Activated CD8-positive, alpha-beta memory T cell treated with anti-CD3 and anti-CD28 coated beads, Interleukin-2, amount 50 U/mL, for 48 hours (primary cell): ENCODE results near the gene EXOC6.
"Not testable (repeated sequence)": the region's sequence is repeated elsewhere in the genome, so short reads cannot be mapped to it uniquely, and the experiment has no call there.

Experiments used
- DNase-seq: peaks from one replicate; pipeline ENCODE4 v3.0.0-alpha.2; 2020

EXOC6 gene

GRCh38 chr10:93085272-93085859 is 237.0 kb downstream of the EXOC6 start:
- DNase-seq, result no peak

GRCh38 chr10:93086289-93086688 is 238.0 kb downstream of the EXOC6 start:
- no peak for DNase-seq

GRCh38 chr10:93087846-93088245 is 239.5 kb downstream of the EXOC6 start:
- no peak for DNase-seq

- no peak for DNase-seq
Observed at GRCh38 chr10:93088466-93088865, 240.1 kb downstream of the EXOC6 start.

- no peak for DNase-seq
Observed at GRCh38 chr10:93090619-93091018, 242.3 kb downstream of the EXOC6 start.

GRCh38 chr10:93091960-93092359 is 243.6 kb downstream of the EXOC6 start:
- no peak for DNase-seq

- no peak for DNase-seq
Observed at GRCh38 chr10:93095225-93095624, 246.9 kb downstream of the EXOC6 start.

- no peak for DNase-seq
Observed at GRCh38 chr10:93096901-93097300, 248.6 kb downstream of the EXOC6 start.

GRCh38 chr10:93097386-93097785 is 249.1 kb downstream of the EXOC6 start:
- DNase-seq, result no peak

- no peak for DNase-seq
Observed at GRCh38 chr10:93098816-93099215, 250.5 kb downstream of the EXOC6 start.

- DNase-seq, result no peak
Observed at GRCh38 chr10:93099670-93100069, 251.3 kb downstream of the EXOC6 start.

- not testable (repeated sequence) for DNase-seq
Observed at GRCh38 chr10:93101148-93101547, 252.8 kb downstream of the EXOC6 start.

GRCh38 chr10:93103953-93104352 is 255.6 kb downstream of the EXOC6 start:
- DNase-seq, result no peak

GRCh38 chr10:93106631-93107072 is 258.3 kb downstream of the EXOC6 start:
- DNase-seq, result no peak
